HCT116 (cell line): ENCODE data around the gene SMYD3. TPM values are rescaled to one million over a fixed set of nuclear protein-coding genes. Genes with fewer than 3 reads are reported as not detected.

Experiments
- ATAC-seq: fragments of 200-7000 bp; cut with Tn5 transposase; 2 replicates; pipeline ENCODE4 v1.9.1; 2020; ENCODE audit warnings: mild to moderate bottlenecking, moderate library complexity
- BruUV-seq: library from RNA; stranded (reverse); fragments of 400-500 nt; replicated peaks from 2 replicates; lab custom pipeline; 2021; lab: Mats Ljungman, UMichigan
- CTCF ChIA-PET: fragments of 300-600 bp; sonication (Branson Sonifier 250); formaldehyde crosslinking; loops from one replicate; lab custom pipeline; 2021; ENCODE audit warnings: antibody characterized with exemption; lab: Charles Lee
- POLR2A ChIA-PET: fragments of 300-600, 350-600 bp; sonication (Branson Sonifier 250); formaldehyde crosslinking; loops from one replicate; lab custom pipeline; 2021; ENCODE audit warnings: antibody characterized with exemption; lab: Charles Lee
- RAD21 ChIA-PET, 2 experiments: fragments of 300-600 bp; sonication (Branson Sonifier 250); formaldehyde crosslinking; loops; one replicate each; lab custom pipeline; 2023; ENCODE audit warnings: low total read pairs in 2 of 2; ENCODE audit not compliant: uncharacterized antibody in 2 of 2, unreplicated experiment in 2 of 2, low non-redundant PET in 1 of 2; lab: Charles Lee
- DNase-seq: peaks from one replicate; pipeline ENCODE4 v3.0.0-alpha.2; 2010; ENCODE audit warnings: low read depth, low spot score
- H2AFZ ChIP-seq: fragments of 200-600 bp; shearing (Covaris generic), sonication (generic); 2 replicates; pipeline ENCODE4 v1.6.1; 2017; ENCODE audit warnings: low read depth, mixed run types, mixed read lengths, antibody characterized with exemption, low read length; ENCODE audit not compliant: poor library complexity, severe bottlenecking
- H3K27ac ChIP-seq: 2 replicates; pipeline ENCODE4 v1.5.1; 2012; ENCODE audit warnings: low read depth, low read length
- H3K27me3 ChIP-seq: fragments of 200-600 bp; sonication (generic); 2 replicates; pipeline ENCODE4 v1.6.1; 2016; ENCODE audit warnings: mixed run types, low read length, mixed read lengths; ENCODE audit not compliant: insufficient read depth
- H3K36me3 ChIP-seq, 2 experiments: fragments of 200-500 bp in 1 of 2; fragments of 200-600 bp in 1 of 2; sonication (Bioruptor generic) in 1 of 2; sonication (generic) in 1 of 2; 2 replicates each; pipeline versions ENCODE4 v1.5.1 to v1.6.1; 2014 to 2016; ENCODE audit warnings: low read length in 2 of 2, inconsistent platforms in 1 of 2, mixed read lengths in 1 of 2, mixed run types in 1 of 2; ENCODE audit not compliant: insufficient read depth in 2 of 2, control insufficient read depth in 1 of 2
- H3K4me1 ChIP-seq, 2 experiments: fragments of 200-600 bp in 1 of 2; sonication (generic) in 1 of 2; 2 replicates each; pipeline versions ENCODE4 v1.5.1 to v1.6.1; 2012 to 2017; ENCODE audit warnings: low read length in 2 of 2, inconsistent platforms in 1 of 2, mild to moderate bottlenecking in 1 of 2, mixed read lengths in 1 of 2, mixed run types in 1 of 2, moderate library complexity in 1 of 2; ENCODE audit not compliant: insufficient read depth in 2 of 2, control insufficient read depth in 1 of 2
- H3K4me2 ChIP-seq: fragments of 200-600 bp; sonication (generic); 2 replicates; pipeline ENCODE4 v1.6.1; 2017; ENCODE audit warnings: mixed run types, low read length, mixed read lengths
- H3K4me3 ChIP-seq, 2 experiments: fragments of 200-600 bp in 1 of 2; sonication (generic) in 1 of 2; replicated peaks in 1 of 2; 2 replicates each; pipeline ENCODE4 v1.5.1; 2011 to 2016; ENCODE audit warnings: low read length in 2 of 2, control low read depth in 1 of 2, low read depth in 1 of 2, mild to moderate bottlenecking in 1 of 2, mixed read lengths in 1 of 2, mixed run types in 1 of 2
- H3K79me2 ChIP-seq: fragments of 200-600 bp; sonication (generic); 2 replicates; pipeline ENCODE4 v1.6.1; 2017; ENCODE audit warnings: mild to moderate bottlenecking, mixed run types, low read length, moderate library complexity, mixed read lengths; ENCODE audit not compliant: insufficient read depth
- H3K9ac ChIP-seq: fragments of 200-600 bp; sonication (generic); 2 replicates; pipeline ENCODE4 v1.6.1; 2016; ENCODE audit warnings: low read length, mixed read lengths
- H3K9me2 ChIP-seq: fragments of 200-600 bp; sonication (generic), shearing (Covaris generic); 2 replicates; pipeline ENCODE4 v1.6.1; 2017; ENCODE audit warnings: mixed run types, mild to moderate bottlenecking, moderate library complexity; ENCODE audit not compliant: insufficient read depth
- H3K9me3 ChIP-seq, 2 experiments: fragments of 200-500 bp in 1 of 2; fragments of 200-600 bp in 1 of 2; sonication (Bioruptor generic) in 1 of 2; sonication (generic) in 1 of 2; 2 replicates each; pipeline ENCODE4 v1.6.1; 2014 to 2017; ENCODE audit warnings: low read length in 2 of 2, mixed read lengths in 2 of 2, inconsistent platforms in 1 of 2, low read depth in 1 of 2, mild to moderate bottlenecking in 1 of 2, mixed run types in 1 of 2, moderate library complexity in 1 of 2; ENCODE audit not compliant: control insufficient read depth in 1 of 2, insufficient read depth in 1 of 2
- H4K20me1 ChIP-seq: fragments of 200-600 bp; sonication (generic), shearing (Covaris generic); 2 replicates; pipeline ENCODE4 v1.6.1; 2017; ENCODE audit warnings: mixed run types, mild to moderate bottlenecking, moderate library complexity; ENCODE audit not compliant: insufficient read depth
- ATF3 ChIP-seq: IDR thresholded peaks from 2 replicates; pipeline ENCODE4 v1.6.1; 2012
- FOSL1 ChIP-seq: IDR thresholded peaks from 2 replicates; pipeline ENCODE4 v1.6.1; 2012; ENCODE audit warnings: low read depth
- MAX ChIP-seq: IDR thresholded peaks from 2 replicates; pipeline ENCODE4 v1.6.1; 2012
- POLR2AphosphoS5 ChIP-seq: IDR thresholded peaks from 2 replicates; pipeline ENCODE4 v1.6.1; 2011; ENCODE audit warnings: mild to moderate bottlenecking, low read depth, low read length, moderate library complexity
- SP1 ChIP-seq: IDR thresholded peaks from 2 replicates; pipeline ENCODE4 v1.6.1; 2012; ENCODE audit warnings: low read depth
- SRF ChIP-seq: IDR thresholded peaks from 2 replicates; pipeline ENCODE4 v1.6.1; 2012; ENCODE audit warnings: low read depth
- ZNF274 ChIP-seq: fragments of 200-500 bp; sonication (Bioruptor generic); IDR thresholded peaks from 2 replicates; pipeline ENCODE4 v1.6.1; 2014; ENCODE audit warnings: mild to moderate bottlenecking, low read depth, low read length, inconsistent platforms
- intact Hi-C: fragments of 100-400 bp; cut with micrococcal nuclease; formaldehyde crosslinking; loops from 2 replicates; pipeline ENCODE4 v1.10.0; 2022
- total RNA-seq: library from RNA; stranded (reverse); gene quantifications from one replicate; pipeline ENCODE4 v1.2.1, GENCODE V29; 2021; ENCODE audit not compliant: unreplicated experiment

SMYD3 gene
- total RNA-seq, 1 experiment from 2014 or later = 33.6 TPM

GRCh38 chr1:246338098-246338497 lies 169.0 kb downstream of the SMYD3 start:
- Histone ChIP-seq H3K4me3 (no peak overlapping the region), H2AFZ (no peak overlapping the region), H3K27me3 (no peaks in the 10 kb centered on the region), H3K4me2 (no peak overlapping the region), H3K9me2 (no peaks in the 10 kb centered on the region), H3K4me1 (no peaks in the 10 kb centered on the region), H3K79me2 (no peaks in the 10 kb centered on the region), H3K9ac (no peak overlapping the region), H3K9me3 (no peaks in the 10 kb centered on the region), H3K27ac (no peak overlapping the region), H4K20me1 (no peaks in the 10 kb centered on the region), H3K36me3 (no peaks in the 10 kb centered on the region)
- no peak for ATAC-seq
- no peak for DNase-seq
- ChIA-PET POLR2A (no interaction called here), RAD21 (no interaction called here), CTCF (no interaction called here)
- intact Hi-C loops = no loop called here
- BruUV-seq = no TSS peak
- no peak for TF ChIP-seq ZNF274

- Histone ChIP-seq H3K27ac (no peak overlapping the region), H3K9me2 (no peaks in the 10 kb centered on the region), H3K79me2 (no peaks in the 10 kb centered on the region), H3K36me3 (no peaks in the 10 kb centered on the region), H3K27me3 (no peaks in the 10 kb centered on the region), H3K4me3 (no peak overlapping the region), H3K4me2 (no peak overlapping the region)
- CTCF ChIA-PET = no interaction called here
- RAD21 ChIA-PET = no interaction called here
- POLR2A ChIA-PET = no interaction called here
- no TSS peak for BruUV-seq
- no peak for TF ChIP-seq ATF3
- TF ChIP-seq, all 23 proteins: peak for 0
- Histone ChIP-seq H4K20me1 (no peaks in the 10 kb centered on the region), H3K9me3 (no peaks in the 10 kb centered on the region), H3K4me1 (no peaks in the 10 kb centered on the region), H2AFZ (no peak overlapping the region), H3K9ac (no peak overlapping the region)
- intact Hi-C loops = no loop called here
- no peak for DNase-seq
- ATAC-seq = no peak
Observed at GRCh38 chr1:246335151-246335550, 171.9 kb downstream of the SMYD3 start.

GRCh38 chr1:246333855-246334254 lies 173.2 kb downstream of the SMYD3 start:
- no peaks in the 10 kb centered on the region for H3K27me3 ChIP-seq
- no TSS peak for BruUV-seq
- ChIA-PET RAD21 (no interaction called here), POLR2A (no interaction called here), CTCF (no interaction called here)
- no peak overlapping the region for H3K4me3 ChIP-seq
- no peaks in the 10 kb centered on the region for H3K79me2 ChIP-seq
- H2AFZ ChIP-seq = no peak overlapping the region
- no peaks in the 10 kb centered on the region for H3K9me3 ChIP-seq
- H3K27ac ChIP-seq = no peak overlapping the region
- no peaks in the 10 kb centered on the region for H3K9me2 ChIP-seq
- TF ChIP-seq POLR2AphosphoS5 (no peak), SRF (no peak), ATF3 (no peak), FOSL1 (no peak), MAX (no peak), SP1 (no peak)
- intact Hi-C loops = no loop called here
- no peaks in the 10 kb centered on the region for H3K4me1 ChIP-seq
- no peaks in the 10 kb centered on the region for H3K36me3 ChIP-seq
- H3K4me2 ChIP-seq = no peak overlapping the region
- no peak for DNase-seq
- no peak for ATAC-seq
- no peak overlapping the region for H3K9ac ChIP-seq
- no peaks in the 10 kb centered on the region for H4K20me1 ChIP-seq
